ENCODE data around the gene C4BPA. TPM values are rescaled to one million over a fixed set of nuclear protein-coding genes. Genes with fewer than 3 reads are reported as not detected.

The C4BPA gene
- total and polyA plus RNA-seq, 2 of the 8 experiments (the other 6 are each of a cell fraction or from before 2014, with no cell fraction given): not detected

GRCh38 chr1:207062058-207062457 is 42.0 kb upstream of the C4BPA start:
- Histone ChIP-seq H3K14ac (ENCODE audit: insufficient read length) (no peak overlapping the region), H2BK5ac (ENCODE audit: low read depth, low read length) (no peak overlapping the region), H4K20me1 (replicated peaks in 1 of 2; ENCODE audit: control insufficient read depth in 1 of 2, insufficient read depth in 2 of 2, low read length in 2 of 2) (no peaks in the 10 kb centered on the region), H2BK12ac (ENCODE audit: low read depth, low read length) (no peak overlapping the region), H3K23ac (ENCODE audit: insufficient read length) (no peak overlapping the region), H3K4ac (replicated peaks; ENCODE audit: insufficient read length, low read depth, low read length) (no peak overlapping the region), H3K9ac (replicated peaks in 1 of 4; ENCODE audit: extremely low read depth in 1 of 4, low read depth in 3 of 4, low read length in 3 of 4) (no peak overlapping the region), H3K4me3 (ENCODE audit: extremely low read depth in 1 of 4, insufficient read depth in 2 of 4, low read depth in 3 of 4, low read length in 4 of 4) (no peak overlapping the region), H3K23me2 (ENCODE audit: low read depth, low read length) (no peaks in the 10 kb centered on the region), H3K9me3 (ENCODE audit: insufficient read depth in 2 of 2, low read depth in 1 of 2, low read length in 1 of 2) (no peaks in the 10 kb centered on the region), H3K4me1 (replicated peaks in 1 of 4; ENCODE audit: control insufficient read depth in 3 of 4, insufficient read depth in 4 of 4, low read length in 3 of 4) (peaks cover 0 to 3% (median 1%) of the 10 kb centered on the region in 4 experiments; a peak in 2 of 7 replicates), H2BK120ac (replicated peaks; ENCODE audit: low read depth, low read length) (no peak overlapping the region), H3K36me3 (ENCODE audit: control insufficient read depth in 2 of 4, insufficient read depth in 4 of 4, low read length in 3 of 4) (peaks cover 2 to 30% (median 18%) of the 10 kb centered on the region in 4 experiments; a peak in 7 of 8 replicates), H4K91ac (replicated peaks; ENCODE audit: insufficient read length, low read length) (no peak overlapping the region), H3K56ac (replicated peaks; ENCODE audit: insufficient read length, low read depth, low read length) (no peak overlapping the region), H3K79me1 (ENCODE audit: low read depth, low read length) (no peaks in the 10 kb centered on the region), H2AFZ (ENCODE audit: low read length) (no peak overlapping the region), H3K27ac (ENCODE audit: low read depth, low read length) (no peak overlapping the region), H3K4me2 (ENCODE audit: insufficient read depth in 1 of 2, low read depth in 2 of 2, low read length in 2 of 2) (no peak overlapping the region), H3K79me2 (ENCODE audit: control insufficient read depth in 1 of 2, insufficient read depth in 2 of 2, low read length in 2 of 2) (no peaks in the 10 kb centered on the region), H4K5ac (ENCODE audit: insufficient read length, low read depth, low read length) (no peak overlapping the region), H2BK15ac (ENCODE audit: low read length) (no peak overlapping the region), H3K18ac (ENCODE audit: extremely low read depth, low read length) (no peak overlapping the region), H2BK20ac (ENCODE audit: low read length) (no peak overlapping the region), H3K27me3 (replicated peaks in 1 of 4; ENCODE audit: control insufficient read depth in 3 of 4, extremely low read depth in 1 of 4, insufficient read depth in 3 of 4, low read length in 3 of 4) (no peaks in the 10 kb centered on the region), H4K8ac (ENCODE audit: extremely low read depth, insufficient read depth, low read length) (no peak overlapping the region), H2AK5ac (ENCODE audit: low read depth, low read length) (no peak overlapping the region)
- POLR2A ChIA-PET (ENCODE audit: partially characterized antibody): no interaction called here
- CTCF ChIA-PET (ENCODE audit: partially characterized antibody): interaction anchor here (3.4 kb wide), 1 partner anchor 12 kb away, joined by 21 read pairs; no protein-coding TSS in a partner anchor
- WGBS, 2 experiments (ENCODE audit: extremely low coverage in 1 of 2, insufficient coverage in 1 of 2, insufficient read length in 1 of 2, insufficient replicate concordance in 2 of 2, low coverage in 1 of 2, low lambda C conversion rate in 2 of 2, missing lambda C conversion rate in 1 of 2): 91% methylated on average over 1 of the region's 1 CpG; no CpG with 5 or more reads in 1 of the 2 experiments
- no peak for FAIRE-seq
- TF ChIP-seq SAP30 (IDR thresholded peaks at IDR 0.05; ENCODE audit: insufficient read depth, insufficient replicate concordance, low read length) (no peak), TEAD4 (IDR thresholded peaks at IDR 0.05; ENCODE audit: low read depth, low read length) (no peak), SRF (IDR thresholded peaks at IDR 0.05; ENCODE audit: low read depth, low read length) (no peak), SP4 (IDR thresholded peaks at IDR 0.05; ENCODE audit: low read length) (no peak), JUND (IDR thresholded peaks at IDR 0.05; ENCODE audit: low read length) (no peak), RBBP5 (IDR thresholded peaks at IDR 0.05; ENCODE audit: borderline replicate concordance, low read depth, low read length) (no peak), RFX5 (IDR thresholded peaks at IDR 0.05; ENCODE audit: borderline replicate concordance, low read depth, low read length) (no peak), CEBPB (IDR thresholded peaks at IDR 0.05; ENCODE audit: low read depth, low read length) (no peak), RNF2 (IDR thresholded peaks at IDR 0.05; ENCODE audit: borderline replicate concordance, low read depth, low read length, missing control alignments, poor library complexity, severe bottlenecking) (no peak), FOSL1 (IDR thresholded peaks at IDR 0.05; ENCODE audit: insufficient read depth, low read depth, low read length) (no peak), MAFK (IDR thresholded peaks at IDR 0.05; ENCODE audit: low read depth, low read length) (no peak), TAF1 (IDR thresholded peaks at IDR 0.05; ENCODE audit: low read depth, low read length) (no peak), GTF2F1 (IDR thresholded peaks at IDR 0.05; ENCODE audit: borderline replicate concordance, low read depth, low read length) (no peak)
- no peak for DNase-seq (ENCODE audit: low read depth in 1 of 2, low spot score in 2 of 2)
